Activated CD4-positive, alpha-beta T cell treated with anti-CD3 and anti-CD28 coated beads for 48 hours (primary cell): ENCODE data around the gene C19orf25.
"Not testable (repeated sequence)": the region's sequence is repeated elsewhere in the genome, so short reads cannot be mapped to it uniquely, and the experiment has no call there.

Experiments
- DNase-seq: peaks from one replicate; pipeline ENCODE4 v3.0.0-alpha.2; 2020

Gene C19orf25

GRCh38 chr19:1478934-1479707 is at the start of gene C19orf25:
Gene C19orf25, minus strand, starts transcription at chr19:1479215. Its CDS starts 312 bp downstream, at chr19:1478903.
- DNase-seq = peak; percentile 96

- no peak for DNase-seq
Measured at GRCh38 chr19:1527650-1528309, 48.8 kb upstream of the C19orf25 start.

- no peak for DNase-seq
Measured at GRCh38 chr19:1526979-1527649, 48.1 kb upstream of the C19orf25 start.

- no peak for DNase-seq
Measured at GRCh38 chr19:1526066-1526778, 47.2 kb upstream of the C19orf25 start.

GRCh38 chr19:1525343-1525742 is 46.3 kb upstream of the C19orf25 start:
- no peak for DNase-seq

- DNase-seq = no peak
Measured at GRCh38 chr19:1524972-1525325, 45.9 kb upstream of the C19orf25 start.

GRCh38 chr19:1524287-1524971 is 45.4 kb upstream of the C19orf25 start:
- no peak for DNase-seq

- no peak for DNase-seq
Measured at GRCh38 chr19:1523412-1524286, 44.6 kb upstream of the C19orf25 start, which contains the start of gene PLK5. Gene PLK5, plus strand, starts transcription at chr19:1524077. Its CDS starts 2,920 bp downstream, at chr19:1526997.

GRCh38 chr19:1522838-1523237 is 43.8 kb upstream of the C19orf25 start:
- no peak for DNase-seq

- no peak for DNase-seq
Measured at GRCh38 chr19:1522061-1522460, 43.0 kb upstream of the C19orf25 start.

GRCh38 chr19:1521636-1522035 is 42.6 kb upstream of the C19orf25 start:
- DNase-seq = no peak

- DNase-seq = no peak
Measured at GRCh38 chr19:1520203-1520780, 41.3 kb upstream of the C19orf25 start.

- not testable (repeated sequence) for DNase-seq
Measured at GRCh38 chr19:1519802-1520201, 40.8 kb upstream of the C19orf25 start.

- DNase-seq = no peak
Measured at GRCh38 chr19:1518471-1518870, 39.5 kb upstream of the C19orf25 start.

GRCh38 chr19:1516395-1516753 is 37.4 kb upstream of the C19orf25 start:
- DNase-seq = no peak

GRCh38 chr19:1514986-1515721 is 36.1 kb upstream of the C19orf25 start:
- no peak for DNase-seq

GRCh38 chr19:1514295-1514661 is 35.3 kb upstream of the C19orf25 start:
- DNase-seq = no peak

GRCh38 chr19:1513499-1514294 is 34.7 kb upstream of the C19orf25 start:
- peak; percentile 84 for DNase-seq

GRCh38 chr19:1512671-1513498 is 33.9 kb upstream of the C19orf25 start, which contains the start of gene ADAMTSL5:
Gene ADAMTSL5, minus strand, starts transcription at chr19:1513019. Its CDS starts 2,076 bp downstream, at chr19:1510943.
- DNase-seq = peak; percentile 80
